ENCODE measurements around the gene MIP. TPM values are rescaled to one million over a fixed set of nuclear protein-coding genes. Genes with fewer than 3 reads are reported as not detected.

MIP gene
- total and polyA plus RNA-seq, 2 of the 13 experiments (the other 11 are each of a cell fraction or from before 2014, with no cell fraction given), result not detected

GRCh38 chr12:56461235-56462159 lies 7.0 kb upstream of the MIP start (continued):
- TF ChIP-seq THAP9 (CRISPR knock-in tag; IDR thresholded peaks at IDR 0.05; ENCODE audit: borderline replicate concordance), result no peak
- no peak for TF ChIP-seq SOX6 (IDR thresholded peaks at IDR 0.05)
- no peak for TF ChIP-seq SOX6 (CRISPR knock-in tag; IDR thresholded peaks at IDR 0.05)
- TF ChIP-seq, protein P1, sequence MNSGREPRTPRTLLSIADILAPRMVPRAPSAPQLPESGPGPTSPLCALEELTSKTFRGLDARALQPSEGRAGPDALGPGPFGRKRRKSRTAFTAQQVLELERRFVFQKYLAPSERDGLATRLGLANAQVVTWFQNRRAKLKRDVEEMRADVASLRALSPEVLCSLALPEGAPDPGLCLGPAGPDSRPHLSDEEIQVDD (CRISPR knock-in tag; IDR thresholded peaks at IDR 0.05; ENCODE audit: borderline replicate concordance), result no peak
- TF ChIP-seq CCDC6 (CRISPR knock-in tag; IDR thresholded peaks at IDR 0.05), result no peak
- no peak for TF ChIP-seq ZNF329 (CRISPR knock-in tag; IDR thresholded peaks at IDR 0.05; ENCODE audit: low read depth)
- no peak for TF ChIP-seq ZNF431 (CRISPR knock-in tag; IDR thresholded peaks at IDR 0.05; ENCODE audit: borderline replicate concordance, low read depth)
- no peak for TF ChIP-seq MTA1 (CRISPR knock-in tag; IDR thresholded peaks at IDR 0.05; ENCODE audit: borderline replicate concordance)
- peak; percentile 54; the same call in 1 of the 2 replicates for TF ChIP-seq HNF4A (CRISPR knock-in tag; IDR thresholded peaks at IDR 0.05)
- TF ChIP-seq NR2F2 (IDR thresholded peaks at IDR 0.05; ENCODE audit: borderline replicate concordance, low read depth), result no peak
- TF ChIP-seq ZNF292 (CRISPR knock-in tag; IDR thresholded peaks at IDR 0.05; ENCODE audit: borderline replicate concordance, low read depth), result no peak
- no peak for TF ChIP-seq ETV5 (CRISPR knock-in tag; IDR thresholded peaks at IDR 0.05; ENCODE audit: borderline replicate concordance)
- peak; percentile 16 to 42; a peak in 1 of 4 replicates for TF ChIP-seq EP300 (IDR thresholded peaks at IDR 0.05; ENCODE audit: low read depth in 2 of 2, low read length in 2 of 2)
- TF ChIP-seq EP300 (CRISPR knock-in tag; IDR thresholded peaks at IDR 0.05; ENCODE audit: borderline replicate concordance), result no peak
- TF ChIP-seq PITX1 (CRISPR knock-in tag; IDR thresholded peaks at IDR 0.05), result peak; percentile 61; the same call in 1 of the 2 replicates
- peak; percentile 59; the same call in 1 of the 2 replicates for TF ChIP-seq NFE2L2 (IDR thresholded peaks at IDR 0.05; ENCODE audit: low read length)
- TF ChIP-seq ZNF770 (CRISPR knock-in tag; IDR thresholded peaks at IDR 0.05), result peak; percentile 97
- TF ChIP-seq ZNF282 (IDR thresholded peaks at IDR 0.05; ENCODE audit: partially characterized antibody), result no peak
- no peak for TF ChIP-seq MEF2D (CRISPR knock-in tag; IDR thresholded peaks at IDR 0.05)
- TF ChIP-seq MYNN (CRISPR knock-in tag; IDR thresholded peaks at IDR 0.05; ENCODE audit: low read depth), result no peak
- TF ChIP-seq PPARG (CRISPR knock-in tag; conservative IDR thresholded peaks at IDR 0.05), result no peak
- peak; percentile 93 for TF ChIP-seq TEAD3 (CRISPR knock-in tag; optimal IDR thresholded peaks at IDR 0.05; ENCODE audit: borderline replicate concordance)
- peak; percentile 56 for TF ChIP-seq RARA (CRISPR knock-in tag; IDR thresholded peaks at IDR 0.05)
- peak; percentile 86 for TF ChIP-seq BHLHE40 (IDR thresholded peaks at IDR 0.05; ENCODE audit: low read length)

All from HepG2 (cell line).